Mucosa of stomach (tissue), 1 donor: ENCODE measurements around the gene PRKG1.

ENCODE experiments used
- H3K27me3 ChIP-seq: one replicate; pipeline ENCODE4 v1.7.0; 2013; ENCODE audit warnings: mild to moderate bottlenecking, low read length; ENCODE audit not compliant: control insufficient read depth, insufficient read depth
- H3K36me3 ChIP-seq: one replicate; pipeline ENCODE4 v1.7.0; 2013; ENCODE audit warnings: low read length; ENCODE audit not compliant: control insufficient read depth, insufficient read depth
- H3K4me1 ChIP-seq: one replicate; pipeline ENCODE4 v1.7.0; 2013; ENCODE audit warnings: mild to moderate bottlenecking, low read length; ENCODE audit not compliant: control insufficient read depth, insufficient read depth
- H3K4me3 ChIP-seq: one replicate; pipeline ENCODE4 v1.7.0; 2013; ENCODE audit warnings: low read length
- H3K9ac ChIP-seq: one replicate; pipeline ENCODE4 v1.7.0; 2013; ENCODE audit warnings: mild to moderate bottlenecking, low read length, moderate library complexity
- H3K9me3 ChIP-seq: one replicate; pipeline ENCODE4 v1.7.0; 2013; ENCODE audit warnings: mild to moderate bottlenecking, low read length, moderate library complexity; ENCODE audit not compliant: control insufficient read depth
- donor health status: Pancreatic carcinoma.

The PRKG1 gene

GRCh38 chr10:52136921-52137320 is 1062.6 kb downstream of the PRKG1 start:
- no peaks in the 10 kb centered on the region for H3K4me1 ChIP-seq
- H3K4me3 ChIP-seq = no peak overlapping the region
- no peaks in the 10 kb centered on the region for H3K9me3 ChIP-seq
- no peaks in the 10 kb centered on the region for H3K27me3 ChIP-seq
- H3K9ac ChIP-seq = no peak overlapping the region
- no peaks in the 10 kb centered on the region for H3K36me3 ChIP-seq

- H3K4me3 ChIP-seq = no peak overlapping the region
- no peak overlapping the region for H3K9ac ChIP-seq
- H3K36me3 ChIP-seq = no peaks in the 10 kb centered on the region
- H3K9me3 ChIP-seq = no peaks in the 10 kb centered on the region
- H3K4me1 ChIP-seq = no peaks in the 10 kb centered on the region
- H3K27me3 ChIP-seq = no peaks in the 10 kb centered on the region
Measured at GRCh38 chr10:52143338-52143737, 1069.1 kb downstream of the PRKG1 start.

- Histone ChIP-seq H3K27me3 (no peaks in the 10 kb centered on the region), H3K36me3 (no peaks in the 10 kb centered on the region), H3K9me3 (no peaks in the 10 kb centered on the region), H3K9ac (no peak overlapping the region), H3K4me3 (no peak overlapping the region), H3K4me1 (no peaks in the 10 kb centered on the region)
Measured at GRCh38 chr10:52145636-52146035, 1071.3 kb downstream of the PRKG1 start.

GRCh38 chr10:52146766-52147165 is 1072.5 kb downstream of the PRKG1 start:
- H3K4me1 ChIP-seq = no peaks in the 10 kb centered on the region
- no peaks in the 10 kb centered on the region for H3K36me3 ChIP-seq
- H3K9ac ChIP-seq = no peak overlapping the region
- H3K9me3 ChIP-seq = no peaks in the 10 kb centered on the region
- H3K27me3 ChIP-seq = no peaks in the 10 kb centered on the region
- H3K4me3 ChIP-seq = no peak overlapping the region

GRCh38 chr10:52170776-52171175 is 1096.5 kb downstream of the PRKG1 start:
- H3K9me3 ChIP-seq = no peaks in the 10 kb centered on the region
- no peak overlapping the region for H3K4me3 ChIP-seq
- H3K4me1 ChIP-seq = no peaks in the 10 kb centered on the region
- H3K27me3 ChIP-seq = no peaks in the 10 kb centered on the region
- no peaks in the 10 kb centered on the region for H3K36me3 ChIP-seq
- no peak overlapping the region for H3K9ac ChIP-seq

GRCh38 chr10:52172581-52172980 is 1098.3 kb downstream of the PRKG1 start:
- Histone ChIP-seq H3K9ac (no peak overlapping the region), H3K4me1 (no peaks in the 10 kb centered on the region), H3K9me3 (no peaks in the 10 kb centered on the region), H3K4me3 (no peak overlapping the region), H3K27me3 (no peaks in the 10 kb centered on the region), H3K36me3 (no peaks in the 10 kb centered on the region)

- no peaks in the 10 kb centered on the region for H3K9me3 ChIP-seq
- no peak overlapping the region for H3K4me3 ChIP-seq
- H3K36me3 ChIP-seq = no peaks in the 10 kb centered on the region
- H3K4me1 ChIP-seq = no peaks in the 10 kb centered on the region
- H3K9ac ChIP-seq = no peak overlapping the region
- no peaks in the 10 kb centered on the region for H3K27me3 ChIP-seq
Measured at GRCh38 chr10:52185256-52185655, 1111.0 kb downstream of the PRKG1 start.

- Histone ChIP-seq H3K36me3 (no peaks in the 10 kb centered on the region), H3K9me3 (no peaks in the 10 kb centered on the region), H3K4me3 (no peak overlapping the region), H3K9ac (no peak overlapping the region), H3K27me3 (no peaks in the 10 kb centered on the region), H3K4me1 (no peaks in the 10 kb centered on the region)
Measured at GRCh38 chr10:52187521-52188258, 1113.4 kb downstream of the PRKG1 start.

- Histone ChIP-seq H3K9me3 (no peaks in the 10 kb centered on the region), H3K36me3 (no peaks in the 10 kb centered on the region), H3K9ac (no peak overlapping the region), H3K4me3 (no peak overlapping the region), H3K27me3 (no peaks in the 10 kb centered on the region), H3K4me1 (no peaks in the 10 kb centered on the region)
Measured at GRCh38 chr10:52191049-52191448, 1116.8 kb downstream of the PRKG1 start.

GRCh38 chr10:52194191-52194590 is 1119.9 kb downstream of the PRKG1 start:
- H3K9ac ChIP-seq = no peak overlapping the region
- H3K4me3 ChIP-seq = no peak overlapping the region
- no peaks in the 10 kb centered on the region for H3K36me3 ChIP-seq
- H3K27me3 ChIP-seq = no peaks in the 10 kb centered on the region
- no peaks in the 10 kb centered on the region for H3K9me3 ChIP-seq
- no peaks in the 10 kb centered on the region for H3K4me1 ChIP-seq

- Histone ChIP-seq H3K9ac (no peak overlapping the region), H3K36me3 (no peaks in the 10 kb centered on the region), H3K9me3 (no peaks in the 10 kb centered on the region), H3K4me3 (no peak overlapping the region), H3K4me1 (no peaks in the 10 kb centered on the region), H3K27me3 (no peaks in the 10 kb centered on the region)
Measured at GRCh38 chr10:52194716-52195115, 1120.4 kb downstream of the PRKG1 start.

- no peak overlapping the region for H3K9ac ChIP-seq
- H3K4me1 ChIP-seq = no peaks in the 10 kb centered on the region
- no peak overlapping the region for H3K4me3 ChIP-seq
- H3K27me3 ChIP-seq = no peaks in the 10 kb centered on the region
- no peaks in the 10 kb centered on the region for H3K9me3 ChIP-seq
- no peaks in the 10 kb centered on the region for H3K36me3 ChIP-seq
Measured at GRCh38 chr10:52197098-52197497, 1122.8 kb downstream of the PRKG1 start.

GRCh38 chr10:52198540-52198939 is 1124.3 kb downstream of the PRKG1 start:
- Histone ChIP-seq H3K27me3 (no peaks in the 10 kb centered on the region), H3K9ac (no peak overlapping the region), H3K9me3 (no peaks in the 10 kb centered on the region), H3K36me3 (no peaks in the 10 kb centered on the region), H3K4me3 (no peak overlapping the region), H3K4me1 (no peaks in the 10 kb centered on the region)
